ENCODE results near the gene WWOX. TPM values are rescaled to one million over a fixed set of nuclear protein-coding genes. Genes with fewer than 3 reads are reported as not detected.

WWOX gene
- total and polyA plus RNA-seq, 3 experiments from 2014 or later = 17.2 to 18.6 (median 18.2) TPM

GRCh38 chr16:78206623-78207223 is 107.3 kb downstream of the WWOX start:
- DNase-seq = no peak
- Mint-ChIP-seq H3K36me3 (peaks cover 0 to 25% (median 5%) of the 10 kb centered on the region in 3 donors), H3K27me3 (peaks cover 0 to 1% of the 10 kb centered on the region in 2 donors), H3K27ac (no peak overlapping the region), H3K4me3 (no peak overlapping the region), H3K9me3 (no peaks in the 10 kb centered on the region), H3K4me1 (no peaks in the 10 kb centered on the region)
- Histone ChIP-seq H3K4me3 (ENCODE audit: low read length) (no peak overlapping the region), H3K27ac (ENCODE audit: low read depth, low read length) (no peak overlapping the region), H3K36me3 (ENCODE audit: insufficient read depth, low read length) (no peaks in the 10 kb centered on the region), H3K27me3 (ENCODE audit: insufficient read depth, low read length, poor library complexity, severe bottlenecking) (no peaks in the 10 kb centered on the region), H3K9me3 (ENCODE audit: low read length) (no peaks in the 10 kb centered on the region), H3K4me1 (ENCODE audit: insufficient read depth, low read length) (no peaks in the 10 kb centered on the region)
- POLR2A ChIA-PET = no interaction called here
- CTCF ChIA-PET = no interaction called here

- H3K4me1 ChIP-seq (ENCODE audit: insufficient read depth, low read length) = no peaks in the 10 kb centered on the region
- Mint-ChIP-seq H3K9me3 (no peaks in the 10 kb centered on the region), H3K4me3 (no peak overlapping the region), H3K36me3 (peaks cover 0 to 15% (median 1%) of the 10 kb centered on the region in 3 donors), H3K4me1 (no peaks in the 10 kb centered on the region), H3K27ac (peak overlapping the region in 1 of 8 donors; percentile 31), H3K27me3 (peaks cover 0 to 1% of the 10 kb centered on the region in 2 donors)
- H3K9me3 ChIP-seq (ENCODE audit: low read length) = no peaks in the 10 kb centered on the region
- CTCF ChIA-PET = no interaction called here
- no peaks in the 10 kb centered on the region for H3K27me3 ChIP-seq (ENCODE audit: insufficient read depth, low read length, poor library complexity, severe bottlenecking)
- no peak overlapping the region for H3K27ac ChIP-seq (ENCODE audit: low read depth, low read length)
- POLR2A ChIA-PET = no interaction called here
- DNase-seq = no peak
- no peak overlapping the region for H3K4me3 ChIP-seq (ENCODE audit: low read length)
- H3K36me3 ChIP-seq (ENCODE audit: insufficient read depth, low read length) = no peaks in the 10 kb centered on the region
Observed at GRCh38 chr16:78209951-78210661, 110.7 kb downstream of the WWOX start.

GRCh38 chr16:78211020-78211599 is 111.7 kb downstream of the WWOX start:
- H3K4me3 Mint-ChIP-seq = no peak overlapping the region
- ChIA-PET CTCF (no interaction called here), POLR2A (no interaction called here)
- no peaks in the 10 kb centered on the region for H3K4me1 Mint-ChIP-seq
- Histone ChIP-seq H3K27ac (ENCODE audit: low read depth, low read length) (no peak overlapping the region), H3K4me3 (ENCODE audit: low read length) (no peak overlapping the region), H3K9me3 (ENCODE audit: low read length) (no peaks in the 10 kb centered on the region), H3K4me1 (ENCODE audit: insufficient read depth, low read length) (no peaks in the 10 kb centered on the region), H3K27me3 (ENCODE audit: insufficient read depth, low read length, poor library complexity, severe bottlenecking) (no peaks in the 10 kb centered on the region), H3K36me3 (ENCODE audit: insufficient read depth, low read length) (no peaks in the 10 kb centered on the region)
- H3K36me3 Mint-ChIP-seq = peaks cover 0 to 14% (median 1%) of the 10 kb centered on the region in 3 donors
- no peaks in the 10 kb centered on the region for H3K9me3 Mint-ChIP-seq
- no peaks in the 10 kb centered on the region for H3K27me3 Mint-ChIP-seq
- no peak overlapping the region for H3K27ac Mint-ChIP-seq
- no peak for DNase-seq

- Mint-ChIP-seq H3K4me1 (no peaks in the 10 kb centered on the region), H3K9me3 (no peaks in the 10 kb centered on the region), H3K27me3 (no peaks in the 10 kb centered on the region), H3K36me3 (peaks cover 0 to 14% (median 1%) of the 10 kb centered on the region in 3 donors), H3K4me3 (no peak overlapping the region), H3K27ac (no peak overlapping the region)
- no peaks in the 10 kb centered on the region for H3K9me3 ChIP-seq (ENCODE audit: low read length)
- no peaks in the 10 kb centered on the region for H3K36me3 ChIP-seq (ENCODE audit: insufficient read depth, low read length)
- no peak for DNase-seq
- H3K4me1 ChIP-seq (ENCODE audit: insufficient read depth, low read length) = no peaks in the 10 kb centered on the region
- H3K4me3 ChIP-seq (ENCODE audit: low read length) = no peak overlapping the region
- CTCF ChIA-PET = no interaction called here
- H3K27me3 ChIP-seq (ENCODE audit: insufficient read depth, low read length, poor library complexity, severe bottlenecking) = no peaks in the 10 kb centered on the region
- POLR2A ChIA-PET = no interaction called here
- no peak overlapping the region for H3K27ac ChIP-seq (ENCODE audit: low read depth, low read length)
Observed at GRCh38 chr16:78211946-78212345, 112.5 kb downstream of the WWOX start.

- no peak overlapping the region for H3K27ac ChIP-seq (ENCODE audit: low read depth, low read length)
- ChIA-PET POLR2A (no interaction called here), CTCF (no interaction called here)
- H3K4me3 ChIP-seq (ENCODE audit: low read length) = no peak overlapping the region
- no peaks in the 10 kb centered on the region for H3K36me3 ChIP-seq (ENCODE audit: insufficient read depth, low read length)
- H3K9me3 ChIP-seq (ENCODE audit: low read length) = no peaks in the 10 kb centered on the region
- no peaks in the 10 kb centered on the region for H3K4me1 Mint-ChIP-seq
- peaks cover 0 to 22% (median 1%) of the 10 kb centered on the region in 3 donors for H3K36me3 Mint-ChIP-seq
- no peaks in the 10 kb centered on the region for H3K9me3 Mint-ChIP-seq
- no peak overlapping the region for H3K4me3 Mint-ChIP-seq
- no peaks in the 10 kb centered on the region for H3K27me3 ChIP-seq (ENCODE audit: insufficient read depth, low read length, poor library complexity, severe bottlenecking)
- H3K4me1 ChIP-seq (ENCODE audit: insufficient read depth, low read length) = no peaks in the 10 kb centered on the region
- H3K27me3 Mint-ChIP-seq = no peaks in the 10 kb centered on the region
- no peak overlapping the region for H3K27ac Mint-ChIP-seq
- DNase-seq = no peak
Observed at GRCh38 chr16:78212674-78213073, 113.2 kb downstream of the WWOX start.

- Mint-ChIP-seq H3K4me1 (no peaks in the 10 kb centered on the region), H3K27me3 (no peaks in the 10 kb centered on the region), H3K9me3 (no peaks in the 10 kb centered on the region), H3K27ac (no peak overlapping the region), H3K4me3 (no peak overlapping the region), H3K36me3 (peaks cover 0 to 22% (median 1%) of the 10 kb centered on the region in 3 donors)
- no peaks in the 10 kb centered on the region for H3K4me1 ChIP-seq (ENCODE audit: insufficient read depth, low read length)
- POLR2A ChIA-PET = no interaction called here
- no peaks in the 10 kb centered on the region for H3K27me3 ChIP-seq (ENCODE audit: insufficient read depth, low read length, poor library complexity, severe bottlenecking)
- DNase-seq = no peak
- no peak overlapping the region for H3K4me3 ChIP-seq (ENCODE audit: low read length)
- no peaks in the 10 kb centered on the region for H3K36me3 ChIP-seq (ENCODE audit: insufficient read depth, low read length)
- CTCF ChIA-PET = no interaction called here
- H3K9me3 ChIP-seq (ENCODE audit: low read length) = no peaks in the 10 kb centered on the region
- H3K27ac ChIP-seq (ENCODE audit: low read depth, low read length) = no peak overlapping the region
Observed at GRCh38 chr16:78213751-78214150, 114.3 kb downstream of the WWOX start.

GRCh38 chr16:78215222-78215621 is 115.8 kb downstream of the WWOX start:
- Mint-ChIP-seq H3K4me3 (no peak overlapping the region), H3K4me1 (no peaks in the 10 kb centered on the region), H3K27me3 (no peaks in the 10 kb centered on the region), H3K27ac (no peak overlapping the region), H3K36me3 (peaks cover 0 to 22% (median 3%) of the 10 kb centered on the region in 3 donors), H3K9me3 (no peaks in the 10 kb centered on the region)
- Histone ChIP-seq H3K4me1 (ENCODE audit: insufficient read depth, low read length) (no peaks in the 10 kb centered on the region), H3K27ac (ENCODE audit: low read depth, low read length) (no peak overlapping the region), H3K9me3 (ENCODE audit: low read length) (no peaks in the 10 kb centered on the region), H3K36me3 (ENCODE audit: insufficient read depth, low read length) (no peaks in the 10 kb centered on the region), H3K27me3 (ENCODE audit: insufficient read depth, low read length, poor library complexity, severe bottlenecking) (no peaks in the 10 kb centered on the region), H3K4me3 (ENCODE audit: low read length) (no peak overlapping the region)
- CTCF ChIA-PET = no interaction called here
- POLR2A ChIA-PET = no interaction called here
- DNase-seq = no peak

GRCh38 chr16:78216166-78216745 is 116.8 kb downstream of the WWOX start:
- Mint-ChIP-seq H3K4me1 (no peaks in the 10 kb centered on the region), H3K36me3 (peaks cover 0 to 21% (median 3%) of the 10 kb centered on the region in 3 donors), H3K4me3 (no peak overlapping the region), H3K9me3 (no peaks in the 10 kb centered on the region), H3K27ac (no peak overlapping the region), H3K27me3 (no peaks in the 10 kb centered on the region)
- no peaks in the 10 kb centered on the region for H3K4me1 ChIP-seq (ENCODE audit: insufficient read depth, low read length)
- ChIA-PET POLR2A (no interaction called here), CTCF (no interaction called here)
- H3K36me3 ChIP-seq (ENCODE audit: insufficient read depth, low read length) = no peaks in the 10 kb centered on the region
- no peaks in the 10 kb centered on the region for H3K9me3 ChIP-seq (ENCODE audit: low read length)
- DNase-seq = no peak
- H3K27ac ChIP-seq (ENCODE audit: low read depth, low read length) = no peak overlapping the region
- no peaks in the 10 kb centered on the region for H3K27me3 ChIP-seq (ENCODE audit: insufficient read depth, low read length, poor library complexity, severe bottlenecking)
- H3K4me3 ChIP-seq (ENCODE audit: low read length) = no peak overlapping the region
